GM19193 (cell line): ENCODE measurements around the gene TSPAN4.

Experiments used
- POLR2A ChIP-seq: IDR thresholded peaks from 4 replicates; pipeline ENCODE4 v1.6.1; 2011; ENCODE audit not compliant: insufficient read depth, insufficient read length; ENCODE audit errors: extremely low read depth

Gene TSPAN4

GRCh38 chr11:846496-847098, 3.9 kb downstream of the TSPAN4 start:
- TF ChIP-seq POLR2A, result no peak

GRCh38 chr11:847876-848275, 5.2 kb downstream of the TSPAN4 start:
- TF ChIP-seq POLR2A, result no peak

GRCh38 chr11:848380-848931, 5.8 kb downstream of the TSPAN4 start:
- no peak for TF ChIP-seq POLR2A

- TF ChIP-seq POLR2A, result no peak
Measured at GRCh38 chr11:849104-849824, 6.6 kb downstream of the TSPAN4 start.

- TF ChIP-seq POLR2A, result no peak
Measured at GRCh38 chr11:849951-850774, 7.5 kb downstream of the TSPAN4 start.

GRCh38 chr11:850775-851763, 8.4 kb downstream of the TSPAN4 start:
- TF ChIP-seq POLR2A, result no peak

- no peak for TF ChIP-seq POLR2A
Measured at GRCh38 chr11:852762-853161, 10.1 kb downstream of the TSPAN4 start.

GRCh38 chr11:853682-854448, 11.2 kb downstream of the TSPAN4 start:
- no peak for TF ChIP-seq POLR2A

- no peak for TF ChIP-seq POLR2A
Measured at GRCh38 chr11:854601-855329, 12.1 kb downstream of the TSPAN4 start.

- TF ChIP-seq POLR2A, result no peak
Measured at GRCh38 chr11:855330-855674, 12.7 kb downstream of the TSPAN4 start.

- no peak for TF ChIP-seq POLR2A
Measured at GRCh38 chr11:855796-856195, 13.1 kb downstream of the TSPAN4 start.

GRCh38 chr11:856397-856796, 13.7 kb downstream of the TSPAN4 start:
- no peak for TF ChIP-seq POLR2A

- TF ChIP-seq POLR2A, result no peak
Measured at GRCh38 chr11:858053-858761, 15.6 kb downstream of the TSPAN4 start.

- no peak for TF ChIP-seq POLR2A
Measured at GRCh38 chr11:858762-859339, 16.2 kb downstream of the TSPAN4 start.
